ENCODE data around the gene FAM180B. TPM values are rescaled to one million over a fixed set of nuclear protein-coding genes. Genes with fewer than 3 reads are reported as not detected.

Gene FAM180B
- total RNA-seq, 2 donors from 2014 or later: 0.20 TPM; not detected in 1

DNA sequence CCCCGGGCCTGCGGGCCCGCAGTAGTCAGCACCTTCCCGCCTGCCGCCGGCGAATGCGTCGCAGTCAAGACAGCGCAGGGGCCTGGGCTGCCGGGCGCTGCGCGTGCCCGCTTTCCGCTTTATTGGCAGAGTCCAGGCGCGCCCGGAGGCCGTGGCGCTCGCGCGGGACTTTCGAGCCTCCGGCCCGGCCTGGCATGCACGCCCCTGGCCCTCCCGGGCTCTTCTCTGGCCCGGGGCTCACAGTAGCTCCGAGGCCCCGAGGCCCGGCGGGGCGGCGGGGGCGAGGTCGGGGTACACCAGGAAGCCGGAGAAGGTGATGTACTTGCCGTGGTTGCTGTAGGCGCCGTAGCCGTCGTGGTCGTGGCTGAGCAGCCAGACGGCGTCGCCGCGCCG, 3.1 kb downstream of the FAM180B start:
- Histone ChIP-seq H3K9me3 (ENCODE audit: control insufficient read depth, low read length) (no peaks in the 10 kb centered on the region), H3K36me3 (ENCODE audit: control insufficient read depth, insufficient read depth, low read length) (peaks cover 6% of the 10 kb centered on the region), H3K4me3 (ENCODE audit: low read length) (no peak overlapping the region), H3K27ac (ENCODE audit: low read depth, low read length) (no peak overlapping the region), H3K4me1 (ENCODE audit: control insufficient read depth, insufficient read depth, low read length) (no peaks in the 10 kb centered on the region), H3K9ac (ENCODE audit: extremely low read depth, low read length, poor library complexity, severe bottlenecking) (no peak overlapping the region), H3K27me3 (ENCODE audit: control insufficient read depth, insufficient read depth, low read length, poor library complexity, severe bottlenecking) (peaks cover 20% of the 10 kb centered on the region)
- H3K9me3 Mint-ChIP-seq: peaks cover 2% of the 10 kb centered on the region
- H3K4me1 Mint-ChIP-seq: peaks cover 7% of the 10 kb centered on the region
- H3K27me3 Mint-ChIP-seq (ENCODE audit: insufficient read depth): peaks cover 33% of the 10 kb centered on the region
- H3K36me3 Mint-ChIP-seq (ENCODE audit: low read depth): peaks cover 7% of the 10 kb centered on the region
- TF ChIP-seq, protein P1, sequence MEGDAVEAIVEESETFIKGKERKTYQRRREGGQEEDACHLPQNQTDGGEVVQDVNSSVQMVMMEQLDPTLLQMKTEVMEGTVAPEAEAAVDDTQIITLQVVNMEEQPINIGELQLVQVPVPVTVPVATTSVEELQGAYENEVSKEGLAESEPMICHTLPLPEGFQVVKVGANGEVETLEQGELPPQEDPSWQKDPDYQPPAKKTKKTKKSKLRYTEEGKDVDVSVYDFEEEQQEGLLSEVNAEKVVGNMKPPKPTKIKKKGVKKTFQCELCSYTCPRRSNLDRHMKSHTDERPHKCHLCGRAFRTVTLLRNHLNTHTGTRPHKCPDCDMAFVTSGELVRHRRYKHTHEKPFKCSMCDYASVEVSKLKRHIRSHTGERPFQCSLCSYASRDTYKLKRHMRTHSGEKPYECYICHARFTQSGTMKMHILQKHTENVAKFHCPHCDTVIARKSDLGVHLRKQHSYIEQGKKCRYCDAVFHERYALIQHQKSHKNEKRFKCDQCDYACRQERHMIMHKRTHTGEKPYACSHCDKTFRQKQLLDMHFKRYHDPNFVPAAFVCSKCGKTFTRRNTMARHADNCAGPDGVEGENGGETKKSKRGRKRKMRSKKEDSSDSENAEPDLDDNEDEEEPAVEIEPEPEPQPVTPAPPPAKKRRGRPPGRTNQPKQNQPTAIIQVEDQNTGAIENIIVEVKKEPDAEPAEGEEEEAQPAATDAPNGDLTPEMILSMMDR (conservative IDR thresholded peaks at IDR 0.05): no peak
- 94 to 98% methylated on average over 46 to 51 of the region's 51 CpGs for WGBS, 2 experiments (ENCODE audit: insufficient coverage in 1 of 2, insufficient read length in 1 of 2)
- H3K27ac Mint-ChIP-seq: no peak overlapping the region
- no peak overlapping the region for H3K4me3 Mint-ChIP-seq
- DNase-seq: no peak

DNA sequence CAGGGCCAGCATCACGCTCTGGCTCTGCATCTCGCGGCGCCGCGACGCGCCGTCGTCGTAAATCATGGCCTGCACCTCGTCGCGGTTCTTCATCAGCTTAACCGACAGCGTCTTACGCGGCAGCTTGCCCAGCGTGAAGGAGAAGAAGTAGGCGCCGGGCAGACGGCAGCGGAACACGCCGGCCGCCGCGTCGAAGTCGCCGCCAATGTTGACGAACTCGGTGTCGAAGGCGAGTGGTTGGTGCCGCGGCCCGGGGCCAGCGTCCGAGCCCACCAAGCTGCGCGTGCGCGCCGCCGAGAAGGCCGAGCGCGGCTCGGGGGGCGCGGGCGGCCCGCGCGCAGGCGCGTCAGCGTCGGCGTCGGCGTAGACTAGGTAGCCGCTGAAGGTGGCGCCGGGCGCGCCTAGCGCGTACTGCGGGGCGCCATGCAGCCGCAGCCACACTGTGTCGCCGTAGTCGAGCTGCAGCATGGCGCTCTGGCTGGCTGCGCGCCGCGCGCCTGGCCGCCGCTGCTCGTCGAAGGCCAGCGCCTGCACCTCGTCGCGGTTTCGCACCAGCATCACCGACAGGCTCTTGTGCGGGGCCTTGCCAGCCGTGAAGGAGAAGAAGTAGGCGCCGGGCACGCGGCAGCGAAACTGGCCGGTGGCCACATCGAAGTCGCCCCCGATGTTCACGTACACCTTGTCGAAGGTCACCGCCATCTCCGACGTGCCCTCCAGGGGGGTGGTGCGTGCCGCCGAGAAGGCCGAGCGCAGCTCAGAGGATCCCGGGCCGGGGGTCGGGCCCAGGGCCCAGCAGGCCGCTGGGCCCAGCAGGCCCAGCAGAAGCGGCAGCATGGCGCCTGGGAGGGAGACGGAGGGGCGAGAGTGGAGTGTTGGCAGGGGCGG, 3.7 kb downstream of the FAM180B start:
- Mint-ChIP-seq H3K27me3 (ENCODE audit: insufficient read depth) (peaks cover 37% of the 10 kb centered on the region), H3K36me3 (ENCODE audit: low read depth) (peaks cover under 1% of the 10 kb centered on the region), H3K4me1 (peaks cover 7% of the 10 kb centered on the region), H3K9me3 (peaks cover 2% of the 10 kb centered on the region), H3K27ac (no peak overlapping the region), H3K4me3 (no peak overlapping the region)
- Histone ChIP-seq H3K4me1 (ENCODE audit: control insufficient read depth, insufficient read depth, low read length) (no peaks in the 10 kb centered on the region), H3K27me3 (ENCODE audit: control insufficient read depth, insufficient read depth, low read length, poor library complexity, severe bottlenecking) (peaks cover 26% of the 10 kb centered on the region), H3K27ac (ENCODE audit: low read depth, low read length) (no peak overlapping the region), H3K9ac (ENCODE audit: extremely low read depth, low read length, poor library complexity, severe bottlenecking) (no peak overlapping the region), H3K4me3 (ENCODE audit: low read length) (no peak overlapping the region), H3K9me3 (ENCODE audit: control insufficient read depth, low read length) (no peaks in the 10 kb centered on the region), H3K36me3 (ENCODE audit: control insufficient read depth, insufficient read depth, low read length) (peaks cover under 1% of the 10 kb centered on the region)
- 96 to 98% methylated on average over 113 to 122 of the region's 122 CpGs for WGBS, 2 experiments (ENCODE audit: insufficient coverage in 1 of 2, insufficient read length in 1 of 2)
- DNase-seq: peak; percentile 56
- TF ChIP-seq, protein P1 (conservative IDR thresholded peaks at IDR 0.05): no peak

DNA sequence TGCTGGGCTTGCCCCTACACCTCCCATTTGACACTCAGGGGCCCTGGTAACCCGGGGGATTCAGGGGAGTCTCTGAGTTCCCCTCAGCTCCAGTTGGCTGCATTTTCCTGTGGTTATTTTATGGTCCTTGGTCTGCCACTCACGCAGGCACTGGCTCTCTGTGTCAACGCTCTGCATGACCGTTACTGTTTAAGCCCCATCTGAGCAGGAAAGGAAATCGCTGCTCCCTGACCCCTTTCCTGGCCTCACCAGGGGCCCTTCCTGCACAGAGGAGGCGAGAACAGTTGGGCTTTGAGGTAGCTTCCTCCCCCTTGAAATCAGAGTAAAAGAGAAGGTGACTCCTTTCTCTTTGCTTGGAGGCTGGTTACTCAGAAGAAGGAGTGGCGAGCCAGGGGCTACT, 5.3 kb downstream of the FAM180B start:
- Histone ChIP-seq H3K27me3 (ENCODE audit: control insufficient read depth, insufficient read depth, low read length, poor library complexity, severe bottlenecking) (peaks cover 30% of the 10 kb centered on the region), H3K4me1 (ENCODE audit: control insufficient read depth, insufficient read depth, low read length) (no peaks in the 10 kb centered on the region), H3K4me3 (ENCODE audit: low read length) (no peak overlapping the region), H3K9ac (ENCODE audit: extremely low read depth, low read length, poor library complexity, severe bottlenecking) (no peak overlapping the region), H3K9me3 (ENCODE audit: control insufficient read depth, low read length) (no peaks in the 10 kb centered on the region), H3K36me3 (ENCODE audit: control insufficient read depth, insufficient read depth, low read length) (no peaks in the 10 kb centered on the region), H3K27ac (ENCODE audit: low read depth, low read length) (no peak overlapping the region)
- H3K27me3 Mint-ChIP-seq (ENCODE audit: insufficient read depth): peaks cover 47% of the 10 kb centered on the region
- no peak overlapping the region for H3K27ac Mint-ChIP-seq
- peaks cover 7% of the 10 kb centered on the region for H3K4me1 Mint-ChIP-seq
- no peak overlapping the region for H3K4me3 Mint-ChIP-seq
- H3K36me3 Mint-ChIP-seq (ENCODE audit: low read depth): no peaks in the 10 kb centered on the region
- WGBS, 2 experiments (ENCODE audit: insufficient coverage in 1 of 2, insufficient read length in 1 of 2): 35 to 61% methylated on average over 6 to 7 of the region's 7 CpGs
- TF ChIP-seq, protein P1 (conservative IDR thresholded peaks at IDR 0.05): no peak
- DNase-seq: peak; percentile 68
- peaks cover 2% of the 10 kb centered on the region for H3K9me3 Mint-ChIP-seq

Data from endodermal cell (in vitro differentiated cells).